Vagina (tissue), 2 donors: ENCODE results near the gene EML1.

Experiments
- POLR2AphosphoS5 ChIP-seq, 2 donors: sonication (generic); formaldehyde crosslinking; IDR thresholded peaks; one replicate each; pipeline ENCODE4 v1.9.0; 2017; ENCODE audit warnings: antibody characterized with exemption in 2 of 2, mild to moderate bottlenecking in 2 of 2, low read depth in 1 of 2; ENCODE audit not compliant: insufficient read depth in 1 of 2
- TF ChIP-seq, protein P1 (sequence below), 3 experiments: fragments of 450-650 bp in 2 of 3; fragments of 200-600 bp in 1 of 3; sonication (generic) in 1 of 3; IDR thresholded peaks; one replicate each; pipeline ENCODE4 v1.5.1; 2017 to 2019; ENCODE audit warnings: antibody characterized with exemption in 3 of 3, mild to moderate bottlenecking in 2 of 3, moderate library complexity in 2 of 3

DNA sequence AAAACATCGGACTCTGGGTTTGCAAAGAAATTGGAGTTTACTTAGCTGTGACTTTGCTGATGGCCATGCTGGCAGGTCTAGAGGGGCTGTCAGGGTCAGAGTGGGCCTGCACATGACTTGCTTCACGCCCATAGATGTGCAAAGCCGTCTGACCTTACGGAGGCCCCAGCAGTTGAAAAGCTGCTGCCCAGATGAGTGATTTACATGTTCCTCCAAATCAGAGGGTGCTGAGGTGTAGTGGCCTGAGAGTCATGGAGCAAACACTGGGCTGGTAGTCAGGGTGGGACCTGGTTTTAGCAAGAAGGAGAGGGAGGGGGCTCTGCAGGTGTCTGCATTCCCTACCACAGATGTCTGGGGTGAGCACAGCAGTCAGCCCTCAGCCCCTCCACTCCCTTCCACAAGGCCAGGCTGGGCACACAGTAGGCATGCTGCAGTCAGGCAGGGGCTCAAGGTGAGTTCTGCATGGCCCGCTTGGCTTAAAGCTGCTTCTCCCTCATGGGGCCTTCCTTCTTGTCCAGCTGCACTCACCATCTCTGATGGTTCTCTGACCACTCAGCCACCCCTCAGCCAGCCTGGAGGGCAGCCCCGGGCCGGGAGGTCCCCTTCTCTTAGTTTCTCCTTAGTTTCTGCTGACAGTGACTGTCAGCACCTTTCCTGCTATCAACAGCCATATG lies 34.2 kb upstream of the EML1 start:
- TF ChIP-seq, protein P1, sequence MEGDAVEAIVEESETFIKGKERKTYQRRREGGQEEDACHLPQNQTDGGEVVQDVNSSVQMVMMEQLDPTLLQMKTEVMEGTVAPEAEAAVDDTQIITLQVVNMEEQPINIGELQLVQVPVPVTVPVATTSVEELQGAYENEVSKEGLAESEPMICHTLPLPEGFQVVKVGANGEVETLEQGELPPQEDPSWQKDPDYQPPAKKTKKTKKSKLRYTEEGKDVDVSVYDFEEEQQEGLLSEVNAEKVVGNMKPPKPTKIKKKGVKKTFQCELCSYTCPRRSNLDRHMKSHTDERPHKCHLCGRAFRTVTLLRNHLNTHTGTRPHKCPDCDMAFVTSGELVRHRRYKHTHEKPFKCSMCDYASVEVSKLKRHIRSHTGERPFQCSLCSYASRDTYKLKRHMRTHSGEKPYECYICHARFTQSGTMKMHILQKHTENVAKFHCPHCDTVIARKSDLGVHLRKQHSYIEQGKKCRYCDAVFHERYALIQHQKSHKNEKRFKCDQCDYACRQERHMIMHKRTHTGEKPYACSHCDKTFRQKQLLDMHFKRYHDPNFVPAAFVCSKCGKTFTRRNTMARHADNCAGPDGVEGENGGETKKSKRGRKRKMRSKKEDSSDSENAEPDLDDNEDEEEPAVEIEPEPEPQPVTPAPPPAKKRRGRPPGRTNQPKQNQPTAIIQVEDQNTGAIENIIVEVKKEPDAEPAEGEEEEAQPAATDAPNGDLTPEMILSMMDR (IDR thresholded peaks at IDR 0.05): no peak
- TF ChIP-seq POLR2AphosphoS5 (IDR thresholded peaks at IDR 0.05; ENCODE audit: insufficient read depth in 1 of 2, low read depth in 1 of 2): no peak
